ENCODE measurements around the gene FBLN7.

FBLN7 gene

DNA sequence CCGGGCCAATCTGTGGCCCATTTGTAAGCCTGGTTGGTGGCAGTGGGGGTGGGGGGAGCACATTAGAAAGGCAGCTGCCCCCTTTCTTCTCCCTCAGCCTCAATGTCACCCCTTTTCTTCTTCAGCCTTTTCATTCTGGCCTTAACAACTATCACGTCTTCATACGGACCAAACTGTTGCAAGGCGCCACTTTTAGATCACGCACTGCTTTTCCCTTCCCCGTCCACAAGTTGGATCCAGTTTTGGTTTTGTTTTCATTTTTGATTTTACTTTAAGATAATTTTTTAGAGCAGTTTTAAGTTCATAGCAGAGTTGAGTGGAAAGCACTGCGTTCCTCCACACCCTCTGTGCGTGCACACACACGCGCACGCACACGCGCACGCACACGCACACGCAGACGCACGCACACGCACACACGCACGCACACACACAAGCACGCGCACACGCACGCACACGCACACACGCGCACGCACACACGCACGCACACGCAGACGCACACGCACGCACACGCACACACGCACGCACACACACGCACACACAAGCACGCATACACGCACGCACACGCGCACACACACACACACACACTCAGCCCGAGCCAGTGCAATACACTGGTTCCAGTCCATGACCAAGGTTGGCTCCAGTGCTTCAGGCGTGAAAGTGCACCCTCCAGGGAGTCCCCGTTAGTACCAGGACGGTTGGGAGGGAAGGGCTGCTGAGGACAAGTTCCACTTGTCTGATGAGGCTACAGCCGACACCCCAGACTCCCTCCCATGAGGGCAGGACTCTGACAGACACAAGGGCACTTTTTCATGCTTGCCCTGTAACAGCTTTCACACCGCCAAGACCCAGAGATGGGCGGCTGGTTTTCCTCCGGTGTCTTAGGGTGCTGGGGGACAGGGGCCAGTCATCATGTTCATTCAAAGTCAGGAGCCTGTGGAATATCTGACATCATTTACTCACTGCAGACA is 22.4 kb downstream of the FBLN7 start:
- TF ChIP-seq EP300 (IDR thresholded peaks at IDR 0.05; ENCODE audit: borderline replicate concordance) (no peak), TCF12 (IDR thresholded peaks at IDR 0.05; ENCODE audit: low read depth) (no peak), TAF1 (IDR thresholded peaks at IDR 0.05; ENCODE audit: low read depth) (no peak), CEBPB (IDR thresholded peaks at IDR 0.05) (no peak), EGR1 (IDR thresholded peaks at IDR 0.05) (no peak), YY1 (IDR thresholded peaks at IDR 0.05; ENCODE audit: low read depth) (no peak), RAD21 (IDR thresholded peaks at IDR 0.05; ENCODE audit: low read depth) (no peak), FOXM1 (IDR thresholded peaks at IDR 0.05; ENCODE audit: borderline replicate concordance, low read depth) (no peak), TEAD4 (IDR thresholded peaks at IDR 0.05) (no peak), ZBTB7A (IDR thresholded peaks at IDR 0.05; ENCODE audit: low read depth) (no peak), NFIC (IDR thresholded peaks at IDR 0.05) (no peak), CREB1 (IDR thresholded peaks at IDR 0.05; ENCODE audit: low read depth) (no peak)
- TF ChIP-seq, protein P1, sequence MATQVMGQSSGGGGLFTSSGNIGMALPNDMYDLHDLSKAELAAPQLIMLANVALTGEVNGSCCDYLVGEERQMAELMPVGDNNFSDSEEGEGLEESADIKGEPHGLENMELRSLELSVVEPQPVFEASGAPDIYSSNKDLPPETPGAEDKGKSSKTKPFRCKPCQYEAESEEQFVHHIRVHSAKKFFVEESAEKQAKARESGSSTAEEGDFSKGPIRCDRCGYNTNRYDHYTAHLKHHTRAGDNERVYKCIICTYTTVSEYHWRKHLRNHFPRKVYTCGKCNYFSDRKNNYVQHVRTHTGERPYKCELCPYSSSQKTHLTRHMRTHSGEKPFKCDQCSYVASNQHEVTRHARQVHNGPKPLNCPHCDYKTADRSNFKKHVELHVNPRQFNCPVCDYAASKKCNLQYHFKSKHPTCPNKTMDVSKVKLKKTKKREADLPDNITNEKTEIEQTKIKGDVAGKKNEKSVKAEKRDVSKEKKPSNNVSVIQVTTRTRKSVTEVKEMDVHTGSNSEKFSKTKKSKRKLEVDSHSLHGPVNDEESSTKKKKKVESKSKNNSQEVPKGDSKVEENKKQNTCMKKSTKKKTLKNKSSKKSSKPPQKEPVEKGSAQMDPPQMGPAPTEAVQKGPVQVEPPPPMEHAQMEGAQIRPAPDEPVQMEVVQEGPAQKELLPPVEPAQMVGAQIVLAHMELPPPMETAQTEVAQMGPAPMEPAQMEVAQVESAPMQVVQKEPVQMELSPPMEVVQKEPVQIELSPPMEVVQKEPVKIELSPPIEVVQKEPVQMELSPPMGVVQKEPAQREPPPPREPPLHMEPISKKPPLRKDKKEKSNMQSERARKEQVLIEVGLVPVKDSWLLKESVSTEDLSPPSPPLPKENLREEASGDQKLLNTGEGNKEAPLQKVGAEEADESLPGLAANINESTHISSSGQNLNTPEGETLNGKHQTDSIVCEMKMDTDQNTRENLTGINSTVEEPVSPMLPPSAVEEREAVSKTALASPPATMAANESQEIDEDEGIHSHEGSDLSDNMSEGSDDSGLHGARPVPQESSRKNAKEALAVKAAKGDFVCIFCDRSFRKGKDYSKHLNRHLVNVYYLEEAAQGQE (IDR thresholded peaks at IDR 0.05; ENCODE audit: low read depth), result no peak
- TF ChIP-seq, protein P2, sequence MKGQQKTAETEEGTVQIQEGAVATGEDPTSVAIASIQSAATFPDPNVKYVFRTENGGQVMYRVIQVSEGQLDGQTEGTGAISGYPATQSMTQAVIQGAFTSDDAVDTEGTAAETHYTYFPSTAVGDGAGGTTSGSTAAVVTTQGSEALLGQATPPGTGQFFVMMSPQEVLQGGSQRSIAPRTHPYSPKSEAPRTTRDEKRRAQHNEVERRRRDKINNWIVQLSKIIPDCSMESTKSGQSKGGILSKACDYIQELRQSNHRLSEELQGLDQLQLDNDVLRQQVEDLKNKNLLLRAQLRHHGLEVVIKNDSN (IDR thresholded peaks at IDR 0.05), result no peak
- TF ChIP-seq, protein P3, sequence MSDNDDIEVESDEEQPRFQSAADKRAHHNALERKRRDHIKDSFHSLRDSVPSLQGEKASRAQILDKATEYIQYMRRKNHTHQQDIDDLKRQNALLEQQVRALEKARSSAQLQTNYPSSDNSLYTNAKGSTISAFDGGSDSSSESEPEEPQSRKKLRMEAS (IDR thresholded peaks at IDR 0.05), result no peak

DNA sequence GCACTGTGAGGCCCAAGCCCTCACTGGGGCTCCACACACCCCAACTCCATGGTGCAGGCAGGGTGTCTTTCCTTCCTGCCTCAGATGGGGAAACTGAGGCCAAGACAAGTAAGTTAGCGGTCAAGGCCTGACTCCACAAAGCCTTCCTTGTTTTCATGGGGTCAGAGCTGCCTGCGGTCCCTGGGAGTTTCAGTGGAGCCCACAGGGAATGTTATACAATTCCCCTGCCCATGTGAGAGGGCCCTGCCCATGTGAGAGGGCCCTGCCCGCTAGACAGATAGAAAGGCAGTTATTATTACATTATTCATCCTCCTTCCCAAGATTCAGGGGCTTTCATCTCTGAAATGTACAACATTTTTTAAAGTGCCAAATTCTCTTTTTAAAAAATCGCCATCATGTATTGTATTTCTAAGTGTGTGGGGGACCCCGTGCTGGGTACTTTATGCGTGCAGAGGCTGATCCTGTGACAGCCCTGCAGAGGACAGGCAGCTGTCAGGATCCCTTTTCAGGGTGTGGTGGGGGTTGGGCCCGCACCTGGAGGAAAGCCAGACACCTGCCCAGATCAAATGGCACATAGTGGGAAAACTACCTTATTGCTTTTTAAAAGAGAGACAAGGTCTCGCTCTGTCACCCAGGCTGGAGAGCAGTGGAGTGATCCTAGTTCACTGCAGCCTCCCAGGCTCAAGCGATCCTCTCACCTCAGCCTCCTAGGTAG is 23.4 kb downstream of the FBLN7 start:
- TF ChIP-seq YY1 (IDR thresholded peaks at IDR 0.05; ENCODE audit: low read depth), result no peak
- no peak for TF ChIP-seq EGR1 (IDR thresholded peaks at IDR 0.05)
- TF ChIP-seq, protein P1 (IDR thresholded peaks at IDR 0.05; ENCODE audit: low read depth), result no peak
- no peak for TF ChIP-seq TEAD4 (IDR thresholded peaks at IDR 0.05)
- TF ChIP-seq TAF1 (IDR thresholded peaks at IDR 0.05; ENCODE audit: low read depth), result no peak
- no peak for TF ChIP-seq EP300 (IDR thresholded peaks at IDR 0.05; ENCODE audit: borderline replicate concordance)
- no peak for TF ChIP-seq FOXM1 (IDR thresholded peaks at IDR 0.05; ENCODE audit: borderline replicate concordance, low read depth)
- TF ChIP-seq, protein P3 (IDR thresholded peaks at IDR 0.05), result no peak
- TF ChIP-seq RAD21 (IDR thresholded peaks at IDR 0.05; ENCODE audit: low read depth), result no peak
- TF ChIP-seq NFIC (IDR thresholded peaks at IDR 0.05), result no peak
- no peak for TF ChIP-seq TCF12 (IDR thresholded peaks at IDR 0.05; ENCODE audit: low read depth)
- TF ChIP-seq, protein P2 (IDR thresholded peaks at IDR 0.05), result no peak
- TF ChIP-seq ZBTB7A (IDR thresholded peaks at IDR 0.05; ENCODE audit: low read depth), result no peak
- TF ChIP-seq CEBPB (IDR thresholded peaks at IDR 0.05), result no peak
- no peak for TF ChIP-seq CREB1 (IDR thresholded peaks at IDR 0.05; ENCODE audit: low read depth)

DNA sequence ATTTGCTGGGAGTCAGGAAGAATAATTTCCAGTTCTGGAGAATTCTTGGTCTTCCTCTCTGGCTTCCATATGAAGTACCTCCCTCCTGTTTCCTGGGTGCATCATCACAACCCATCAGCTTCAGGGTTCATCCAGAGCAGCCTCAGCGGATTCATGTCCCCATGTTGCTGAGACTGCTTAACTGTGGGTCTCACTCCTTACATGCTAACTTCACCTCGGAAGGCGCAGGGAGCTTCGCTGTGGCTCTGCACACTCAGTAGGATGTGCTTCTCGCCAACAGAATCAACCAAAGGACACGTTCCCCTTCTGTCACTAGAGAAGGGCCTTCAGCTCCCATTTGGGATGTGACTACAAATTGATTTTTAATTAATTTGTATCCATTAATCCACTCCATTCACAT is 24.2 kb downstream of the FBLN7 start:
- TF ChIP-seq RAD21 (IDR thresholded peaks at IDR 0.05; ENCODE audit: low read depth) (no peak), EGR1 (IDR thresholded peaks at IDR 0.05) (no peak), ZBTB7A (IDR thresholded peaks at IDR 0.05; ENCODE audit: low read depth) (no peak), CEBPB (IDR thresholded peaks at IDR 0.05) (no peak), TCF12 (IDR thresholded peaks at IDR 0.05; ENCODE audit: low read depth) (no peak), TAF1 (IDR thresholded peaks at IDR 0.05; ENCODE audit: low read depth) (no peak), CREB1 (IDR thresholded peaks at IDR 0.05; ENCODE audit: low read depth) (no peak), TEAD4 (IDR thresholded peaks at IDR 0.05) (no peak), FOXM1 (IDR thresholded peaks at IDR 0.05; ENCODE audit: borderline replicate concordance, low read depth) (no peak), YY1 (IDR thresholded peaks at IDR 0.05; ENCODE audit: low read depth) (no peak), NFIC (IDR thresholded peaks at IDR 0.05) (no peak), EP300 (IDR thresholded peaks at IDR 0.05; ENCODE audit: borderline replicate concordance) (no peak)
- TF ChIP-seq, protein P1 (IDR thresholded peaks at IDR 0.05; ENCODE audit: low read depth), result no peak
- TF ChIP-seq, protein P2 (IDR thresholded peaks at IDR 0.05), result no peak
- TF ChIP-seq, protein P3 (IDR thresholded peaks at IDR 0.05), result no peak

Measured in Ishikawa (cell line).